GM12874 (cell line): ENCODE results near the gene CDYL.

Experiments
- TF ChIP-seq, protein P1 (sequence below): IDR thresholded peaks from 2 replicates; pipeline ENCODE4 v1.5.1; 2011; ENCODE audit warnings: low read depth, mild to moderate bottlenecking, control low read depth, low read length, moderate library complexity; ENCODE audit not compliant: insufficient read depth

Gene CDYL

DNA sequence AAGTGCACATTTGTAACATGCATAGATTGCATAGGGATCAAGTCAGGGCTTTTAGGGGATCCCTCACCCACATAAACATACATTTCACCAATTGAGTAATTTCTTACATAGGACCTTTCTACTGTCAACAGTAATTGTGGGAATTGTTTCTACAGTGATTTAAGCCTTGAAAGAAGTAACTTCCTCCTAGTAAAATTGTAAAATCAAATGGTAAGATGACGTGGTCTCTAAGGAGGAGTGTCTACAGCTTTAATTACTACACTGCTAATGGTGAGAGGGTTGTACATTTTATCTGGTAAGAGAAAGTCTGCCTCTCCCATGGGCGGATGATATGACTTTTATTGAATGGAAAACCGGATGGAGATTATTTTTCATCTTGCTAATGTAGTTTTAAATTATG lies 129.6 kb downstream of the CDYL start:
- TF ChIP-seq, protein P1, sequence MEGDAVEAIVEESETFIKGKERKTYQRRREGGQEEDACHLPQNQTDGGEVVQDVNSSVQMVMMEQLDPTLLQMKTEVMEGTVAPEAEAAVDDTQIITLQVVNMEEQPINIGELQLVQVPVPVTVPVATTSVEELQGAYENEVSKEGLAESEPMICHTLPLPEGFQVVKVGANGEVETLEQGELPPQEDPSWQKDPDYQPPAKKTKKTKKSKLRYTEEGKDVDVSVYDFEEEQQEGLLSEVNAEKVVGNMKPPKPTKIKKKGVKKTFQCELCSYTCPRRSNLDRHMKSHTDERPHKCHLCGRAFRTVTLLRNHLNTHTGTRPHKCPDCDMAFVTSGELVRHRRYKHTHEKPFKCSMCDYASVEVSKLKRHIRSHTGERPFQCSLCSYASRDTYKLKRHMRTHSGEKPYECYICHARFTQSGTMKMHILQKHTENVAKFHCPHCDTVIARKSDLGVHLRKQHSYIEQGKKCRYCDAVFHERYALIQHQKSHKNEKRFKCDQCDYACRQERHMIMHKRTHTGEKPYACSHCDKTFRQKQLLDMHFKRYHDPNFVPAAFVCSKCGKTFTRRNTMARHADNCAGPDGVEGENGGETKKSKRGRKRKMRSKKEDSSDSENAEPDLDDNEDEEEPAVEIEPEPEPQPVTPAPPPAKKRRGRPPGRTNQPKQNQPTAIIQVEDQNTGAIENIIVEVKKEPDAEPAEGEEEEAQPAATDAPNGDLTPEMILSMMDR = no peak

DNA sequence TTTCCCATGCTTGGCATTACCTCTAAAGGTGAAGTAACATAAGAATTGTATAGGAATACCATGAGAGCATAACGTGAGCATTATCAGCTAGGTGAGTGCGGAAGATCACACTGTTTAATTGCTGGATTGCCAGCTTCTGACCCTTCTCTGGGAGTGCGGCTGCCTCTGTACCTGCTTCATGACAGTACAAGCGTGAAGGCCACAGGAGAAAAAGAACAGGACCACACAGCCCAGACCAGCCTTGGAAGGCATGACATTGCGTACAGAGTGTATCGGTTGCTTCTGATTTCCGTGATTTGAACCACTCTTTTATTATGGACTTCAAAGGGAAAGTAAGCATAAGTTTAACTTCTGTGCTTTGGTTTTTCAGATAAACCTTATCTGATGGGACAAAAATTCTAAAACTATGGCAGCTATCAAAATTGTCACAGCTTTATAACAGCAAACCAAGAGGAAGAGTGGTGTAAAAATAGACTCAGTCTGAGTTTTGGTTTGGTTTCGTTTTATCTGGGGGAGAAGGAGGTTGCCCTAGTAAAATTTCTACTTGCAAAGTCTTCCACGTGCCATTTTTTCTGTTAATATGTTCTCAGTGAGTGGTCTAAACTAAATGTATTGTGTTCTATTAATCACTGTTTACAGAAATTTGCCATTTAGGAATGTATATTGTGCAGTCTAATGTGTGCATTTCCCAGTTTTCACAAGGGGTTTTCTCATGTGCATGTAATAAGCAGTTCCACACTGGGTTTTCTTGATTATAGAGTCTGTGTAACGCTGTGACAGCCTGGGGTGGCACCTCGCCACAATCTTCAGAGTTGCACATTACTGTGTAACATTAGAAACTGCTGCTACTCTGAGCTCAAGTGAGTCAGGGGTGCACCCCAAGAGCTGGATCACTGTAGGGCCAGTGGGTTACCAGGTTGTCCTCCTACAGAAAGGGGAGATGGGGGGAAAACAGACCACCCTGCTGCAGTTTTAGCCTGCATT lies 130.4 kb downstream of the CDYL start:
- TF ChIP-seq, protein P1 = no peak

DNA sequence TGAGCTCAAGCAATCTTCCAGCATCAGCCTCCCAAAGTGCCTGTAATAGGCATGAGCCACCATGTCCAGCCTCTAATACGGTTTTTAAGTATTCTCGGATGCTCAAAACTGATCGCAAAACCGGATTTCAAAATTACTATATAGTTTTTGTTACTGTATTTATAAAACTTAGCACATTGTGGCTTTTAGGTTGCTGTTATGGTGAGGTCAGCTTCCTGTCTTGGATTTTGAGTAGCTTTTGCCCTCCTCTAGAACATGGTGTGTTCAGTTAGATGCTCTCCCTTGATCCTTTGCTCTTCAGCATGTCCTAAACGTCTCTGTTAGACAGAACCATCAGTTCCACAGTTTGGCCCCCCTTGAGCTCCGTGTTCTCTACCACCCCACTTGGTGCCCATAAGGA lies 131.4 kb downstream of the CDYL start:
- TF ChIP-seq, protein P1 = no peak

DNA sequence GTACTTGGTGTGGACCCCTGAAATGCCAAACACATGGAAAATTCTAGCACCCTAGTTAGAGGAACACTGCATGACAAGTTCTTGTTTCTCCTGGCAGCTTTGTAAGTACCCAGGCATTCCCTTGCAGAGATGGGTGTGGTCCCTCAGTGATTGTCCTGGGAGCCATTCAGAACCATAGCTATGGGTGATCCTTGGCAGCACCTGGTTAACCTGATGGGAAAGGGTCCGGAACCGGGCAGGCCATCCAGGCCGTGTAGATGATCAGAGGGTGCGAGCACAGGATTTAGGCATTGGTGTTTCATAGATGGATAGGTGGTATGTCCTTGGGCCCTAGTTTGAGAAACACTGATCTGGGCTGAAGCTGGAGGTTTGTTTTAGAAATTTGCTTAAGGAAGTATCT lies 131.9 kb downstream of the CDYL start:
- TF ChIP-seq, protein P1 = no peak

DNA sequence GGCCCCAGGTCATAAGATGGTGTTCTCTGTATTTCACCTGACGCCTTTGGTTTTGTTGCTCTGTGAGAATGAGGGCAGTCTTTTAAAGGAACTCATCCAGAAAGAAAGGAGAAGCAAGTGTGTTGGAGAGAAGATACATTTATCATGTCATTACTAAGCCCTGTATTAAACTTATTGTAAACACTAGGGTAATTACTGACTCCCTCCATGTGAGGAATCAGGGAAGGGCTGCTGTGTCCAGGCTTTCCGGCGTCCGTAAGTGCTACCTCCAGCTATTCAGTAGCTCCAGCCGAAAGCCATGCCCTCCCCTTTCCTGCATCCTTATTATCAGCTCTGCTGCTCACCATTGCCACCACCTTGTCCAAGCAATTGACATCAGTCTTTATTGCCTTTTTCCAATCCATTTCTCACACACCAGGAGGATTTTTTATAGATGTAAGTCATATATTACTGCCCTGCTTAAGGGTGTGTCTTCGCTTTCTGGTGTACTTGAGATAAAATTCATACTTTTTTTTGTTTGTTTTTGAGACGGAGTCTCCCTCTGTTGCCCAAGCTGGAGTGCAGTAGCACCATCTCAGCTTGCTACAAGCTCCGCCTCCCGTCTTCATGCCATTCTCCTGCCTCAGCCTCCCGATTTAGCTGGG lies 133.0 kb downstream of the CDYL start:
- TF ChIP-seq, protein P1 = no peak

DNA sequence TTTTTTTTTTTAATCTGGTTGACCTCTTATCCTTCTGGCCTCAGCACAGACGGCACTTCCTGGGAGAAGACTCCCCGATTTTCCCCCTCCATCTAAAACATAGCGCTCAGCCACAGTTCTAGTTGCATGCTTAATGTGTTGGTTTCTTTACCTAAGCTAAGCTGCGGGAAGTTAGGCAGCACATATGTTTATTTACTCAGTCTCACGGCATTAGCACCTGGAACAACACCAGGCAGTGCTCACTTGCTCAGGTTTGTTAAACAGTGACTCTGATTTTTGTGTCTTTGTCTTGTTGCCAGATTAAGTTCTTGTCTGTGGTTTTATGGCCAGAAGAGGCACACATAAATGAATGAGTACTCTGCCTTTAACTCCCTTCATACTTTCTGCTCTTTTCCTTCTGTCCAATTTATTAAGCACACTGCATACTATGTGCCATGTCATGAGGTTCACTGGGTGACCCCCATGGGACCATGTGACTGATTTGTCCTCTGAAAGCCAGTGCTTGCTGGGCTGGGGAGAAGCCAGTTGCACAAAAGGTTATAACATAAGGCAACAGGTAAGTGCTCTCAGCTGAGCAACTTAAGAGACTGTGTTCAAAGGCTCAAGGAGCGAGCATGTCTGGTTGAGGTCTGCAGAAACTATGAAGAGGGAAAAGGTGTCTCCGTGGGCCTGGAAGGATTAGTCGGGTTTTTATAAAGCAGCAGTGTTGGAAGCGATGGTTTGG lies 134.0 kb downstream of the CDYL start:
- TF ChIP-seq, protein P1 = no peak

DNA sequence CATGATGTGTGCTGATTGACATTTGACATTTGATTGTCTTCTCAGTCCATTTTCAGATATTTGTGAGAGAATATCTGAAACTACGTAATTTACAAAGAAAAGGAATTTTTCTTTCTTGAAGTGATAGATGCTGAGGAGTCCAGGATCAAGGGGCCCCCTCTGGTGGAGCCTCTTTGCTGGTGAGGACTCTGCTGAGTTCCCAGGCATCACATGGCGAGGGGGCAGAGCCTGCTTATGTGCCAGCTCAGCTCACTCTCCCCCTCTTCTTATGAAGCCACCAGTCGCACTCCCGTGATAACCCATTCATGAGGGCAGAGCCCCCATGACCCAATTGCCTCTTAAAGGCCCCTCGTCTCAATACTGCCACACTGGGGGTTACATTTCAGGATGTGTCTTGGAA lies 136.4 kb downstream of the CDYL start:
- TF ChIP-seq, protein P1 = no peak
